Retina (tissue), 1 donor: ENCODE data around the gene DBR1.

Source experiments
- DNase-seq: peaks from one replicate; pipeline ENCODE4 v3.0.0-alpha.2; 2016

Gene DBR1, protein sequence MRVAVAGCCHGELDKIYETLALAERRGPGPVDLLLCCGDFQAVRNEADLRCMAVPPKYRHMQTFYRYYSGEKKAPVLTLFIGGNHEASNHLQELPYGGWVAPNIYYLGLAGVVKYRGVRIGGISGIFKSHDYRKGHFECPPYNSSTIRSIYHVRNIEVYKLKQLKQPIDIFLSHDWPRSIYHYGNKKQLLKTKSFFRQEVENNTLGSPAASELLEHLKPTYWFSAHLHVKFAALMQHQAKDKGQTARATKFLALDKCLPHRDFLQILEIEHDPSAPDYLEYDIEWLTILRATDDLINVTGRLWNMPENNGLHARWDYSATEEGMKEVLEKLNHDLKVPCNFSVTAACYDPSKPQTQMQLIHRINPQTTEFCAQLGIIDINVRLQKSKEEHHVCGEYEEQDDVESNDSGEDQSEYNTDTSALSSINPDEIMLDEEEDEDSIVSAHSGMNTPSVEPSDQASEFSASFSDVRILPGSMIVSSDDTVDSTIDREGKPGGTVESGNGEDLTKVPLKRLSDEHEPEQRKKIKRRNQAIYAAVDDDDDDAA

DNA sequence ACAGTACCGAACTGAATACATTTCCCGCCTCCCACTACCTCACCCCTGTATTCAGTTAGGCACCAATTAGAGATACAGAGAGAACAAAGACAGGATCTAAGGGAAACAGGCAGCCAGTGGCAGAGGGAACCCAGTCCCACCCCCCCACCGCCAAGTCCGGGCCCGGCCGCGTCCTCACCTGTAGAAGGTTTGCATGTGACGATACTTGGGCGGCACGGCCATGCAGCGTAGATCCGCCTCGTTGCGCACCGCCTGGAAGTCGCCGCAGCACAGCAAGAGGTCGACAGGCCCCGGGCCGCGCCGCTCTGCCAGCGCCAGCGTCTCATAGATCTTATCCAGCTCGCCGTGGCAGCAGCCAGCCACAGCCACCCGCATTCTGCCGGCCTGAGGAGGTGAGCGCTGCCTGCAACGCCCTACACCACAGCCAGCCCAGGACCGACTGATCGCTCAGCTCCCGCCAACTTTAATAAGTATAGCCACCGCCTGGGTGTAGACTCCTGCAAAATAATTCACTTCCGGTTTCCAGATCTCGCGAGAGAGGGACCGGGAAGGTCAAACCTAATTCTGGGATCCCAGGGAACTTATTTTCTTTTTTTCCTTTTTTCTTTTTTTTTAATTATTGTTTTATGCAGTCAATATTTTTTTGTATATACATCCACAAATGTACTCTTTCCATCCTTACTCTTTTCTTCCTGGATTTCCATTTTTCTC is at the start of gene DBR1:
TSS of gene DBR1 (minus strand) at position 501 of the 711 bp plus-strand sequence. CDS start at position 375, 126 bp downstream.
- peak; percentile 93 for DNase-seq

DNA sequence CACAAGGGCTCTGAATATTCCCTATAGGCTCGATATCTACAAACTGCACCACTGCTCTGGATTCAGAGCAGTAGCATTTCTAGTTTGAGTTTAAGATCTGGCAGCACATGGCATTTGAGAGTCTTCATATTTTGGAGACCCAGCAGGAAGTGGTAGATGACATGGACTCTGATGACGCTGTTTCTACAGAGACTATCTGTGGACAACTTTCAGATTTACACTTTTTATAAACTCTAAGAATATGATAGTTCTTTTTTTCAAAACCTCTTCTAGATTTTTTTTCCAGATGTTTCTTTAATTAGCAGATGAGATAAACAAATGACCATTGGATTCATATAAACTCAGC is 48.2 kb upstream of the DBR1 start:
- DNase-seq: no peak

DNA sequence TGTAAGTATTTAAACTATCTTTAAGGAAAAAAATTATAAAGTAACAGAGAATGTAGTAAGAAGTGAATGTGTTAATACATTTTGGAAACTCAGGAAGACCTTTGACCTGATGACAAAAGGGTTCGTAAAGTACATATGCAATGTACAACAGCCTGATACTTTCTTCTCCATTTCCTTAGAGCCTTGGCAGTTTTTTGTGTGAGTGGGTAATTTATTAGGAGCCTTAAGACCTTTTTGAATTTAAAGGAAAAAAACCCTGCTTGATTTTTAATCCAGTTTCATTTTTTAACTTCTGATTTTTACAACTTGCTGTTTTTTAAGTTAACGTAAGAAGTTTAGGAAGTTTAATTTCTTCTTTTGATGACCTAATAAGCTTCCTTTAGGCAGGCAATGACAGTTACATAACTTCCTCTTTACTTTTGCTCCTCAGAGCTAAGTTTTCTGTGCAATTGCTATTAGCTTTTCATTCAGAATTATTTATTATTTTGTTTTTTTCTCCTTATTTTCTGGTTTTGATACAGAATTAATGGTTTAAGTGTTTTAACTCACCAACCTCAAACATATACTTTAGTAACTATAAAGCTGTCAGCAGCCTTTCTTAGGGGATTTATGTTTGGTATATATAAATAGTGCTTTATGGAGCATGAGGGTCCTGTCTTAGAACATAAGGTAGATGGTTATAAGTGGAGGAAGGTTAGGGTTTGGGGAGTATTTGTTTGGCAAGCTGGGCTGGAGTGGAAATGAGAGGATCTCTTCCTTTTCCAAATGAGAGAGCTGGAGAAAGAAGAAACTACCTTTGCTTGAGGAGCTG is 47.6 kb upstream of the DBR1 start:
- no peak for DNase-seq

DNA sequence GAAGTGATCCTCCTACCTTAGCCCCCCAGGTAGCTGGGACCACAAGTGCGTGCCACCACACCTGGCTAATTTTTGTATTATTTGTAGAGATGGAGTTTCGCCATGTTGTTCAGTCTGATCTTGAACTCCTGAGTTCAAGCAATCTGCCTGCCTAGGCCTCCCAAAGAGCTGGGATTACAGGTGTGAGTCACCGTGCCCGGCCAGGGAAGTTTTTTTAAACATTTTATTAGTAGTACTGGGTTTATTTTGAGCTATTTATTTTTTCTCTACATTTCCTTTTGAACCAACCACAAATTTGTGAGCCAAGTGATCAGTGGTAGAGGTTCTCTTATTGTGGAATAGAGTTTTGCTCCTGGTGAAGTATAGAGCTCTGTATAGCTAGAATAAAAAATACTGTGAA is 46.1 kb upstream of the DBR1 start:
- no peak for DNase-seq

DNA sequence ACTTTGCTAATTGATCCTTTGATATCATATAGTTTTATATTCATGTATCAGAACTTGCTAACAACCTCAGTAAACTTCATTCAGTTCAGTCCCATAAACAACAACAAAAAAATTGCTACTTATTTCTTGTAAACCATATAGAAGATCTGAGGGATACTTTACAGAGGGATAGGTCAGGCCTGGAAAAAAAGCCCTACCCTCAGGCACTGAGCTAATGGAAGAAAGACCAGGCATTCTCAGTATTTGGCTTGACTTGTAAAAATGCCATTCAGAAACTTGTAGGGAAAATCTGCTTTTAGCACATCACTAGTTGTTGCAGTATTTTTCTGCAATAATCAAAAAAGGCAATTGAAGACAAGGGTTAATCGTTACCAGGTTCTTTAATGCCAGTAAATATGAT is 45.5 kb upstream of the DBR1 start:
- DNase-seq: no peak

DNA sequence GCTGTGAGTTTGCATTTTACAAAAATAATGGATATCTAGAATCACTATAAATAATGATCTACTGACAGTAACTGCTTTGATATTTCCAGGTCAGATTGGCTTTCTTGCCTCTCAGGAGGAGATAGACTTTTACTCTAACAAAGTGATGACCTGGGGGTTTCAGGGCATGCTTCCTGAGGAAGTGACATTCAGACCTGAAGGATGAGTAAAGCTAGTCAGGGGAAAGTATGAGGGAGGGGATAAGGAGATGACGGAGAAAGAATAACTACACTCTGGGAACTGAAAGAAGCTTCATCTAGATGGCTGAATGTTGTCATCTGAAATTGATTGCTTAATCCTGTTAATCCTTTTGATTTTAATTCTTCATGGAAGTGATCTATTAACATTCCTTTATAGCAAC is 44.5 kb upstream of the DBR1 start:
- DNase-seq: no peak

DNA sequence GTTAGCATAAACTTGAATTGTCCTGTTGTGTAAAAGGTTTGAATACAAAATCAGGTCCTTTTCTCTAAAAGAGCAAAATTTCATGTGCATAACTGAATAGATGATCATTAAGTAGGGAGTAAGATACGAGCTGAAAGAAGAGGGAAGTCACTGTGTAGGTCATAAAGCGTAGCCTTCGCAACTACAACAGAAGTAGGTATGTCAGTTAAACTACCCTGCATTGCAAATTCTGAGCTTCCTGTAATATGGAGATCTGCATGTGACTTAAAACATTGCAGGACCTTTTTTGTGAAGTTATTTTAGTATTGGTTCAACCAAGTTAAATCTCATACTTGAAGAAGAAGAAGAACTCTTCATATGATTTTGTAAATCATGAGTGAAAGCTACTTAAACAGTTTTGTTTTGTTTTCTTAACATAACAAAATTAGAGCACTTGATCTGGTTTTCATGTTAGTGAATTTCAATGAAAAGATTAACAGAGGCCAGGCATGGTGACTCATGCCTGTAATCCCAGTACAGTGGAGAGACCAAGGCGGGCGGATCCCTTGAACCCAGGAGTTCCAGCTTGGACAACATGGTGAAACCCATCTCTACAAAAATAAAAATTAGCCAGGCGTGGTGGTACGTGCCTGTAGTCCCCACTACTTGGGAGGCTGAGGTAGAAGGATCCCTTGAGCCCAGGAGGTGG is 38.8 kb upstream of the DBR1 start:
- no peak for DNase-seq

DNA sequence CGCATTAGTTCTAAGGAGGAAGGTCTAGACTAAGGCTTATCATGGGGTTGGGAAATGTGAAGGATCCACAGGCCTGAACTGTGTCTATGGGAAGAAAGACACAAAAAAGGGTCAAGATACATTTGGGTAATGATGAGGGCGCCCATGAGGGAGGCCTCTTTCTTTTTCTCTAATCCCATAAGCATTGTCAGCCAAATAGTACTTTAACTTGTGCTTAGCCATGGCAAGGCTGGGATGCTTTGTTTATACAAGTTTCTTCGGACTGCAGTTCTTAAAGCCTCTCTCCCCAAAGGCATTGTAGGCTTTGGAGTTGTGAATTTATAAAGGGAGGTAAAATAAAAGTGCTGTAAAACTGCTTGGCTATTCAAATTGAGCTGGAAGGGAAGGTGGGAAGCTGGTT is 35.8 kb upstream of the DBR1 start:
- DNase-seq: no peak

DNA sequence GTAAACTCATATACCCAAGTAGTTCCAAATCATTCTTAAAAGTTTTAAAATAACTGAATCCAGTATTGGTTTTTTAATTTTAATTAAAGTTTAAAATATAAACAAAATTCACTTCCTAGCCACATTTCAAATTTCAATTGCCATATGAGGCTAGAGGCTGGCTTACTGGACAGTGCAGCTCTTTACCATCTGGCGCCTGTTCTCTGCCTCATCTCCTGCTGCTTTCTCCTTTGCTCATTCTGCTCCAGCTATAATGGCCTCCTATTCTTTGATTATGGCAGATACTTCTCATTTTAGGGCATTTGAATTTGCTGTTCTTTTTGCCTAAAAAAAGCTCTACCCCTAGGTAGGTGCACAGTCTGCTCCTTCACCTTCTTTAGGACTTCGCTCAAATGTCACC is 31.5 kb upstream of the DBR1 start:
- DNase-seq: no peak

DNA sequence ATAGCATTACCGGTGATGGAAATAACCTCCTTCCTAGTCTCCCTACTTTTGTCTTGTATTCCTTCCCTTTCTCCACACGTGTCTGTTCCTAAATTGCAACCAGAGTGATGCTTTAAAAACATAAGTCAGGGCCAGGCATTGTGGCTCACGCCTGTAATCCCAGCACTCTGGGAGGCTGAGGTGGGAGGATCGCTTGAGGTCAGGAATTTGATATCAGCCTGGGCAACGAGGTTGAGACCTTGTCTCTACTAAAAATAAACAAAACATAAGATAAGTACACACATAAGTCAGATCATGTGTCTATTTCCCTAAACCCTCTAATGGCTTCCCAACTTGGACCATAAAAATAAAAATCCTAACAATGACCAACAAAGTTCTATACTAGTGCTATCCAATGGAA is 30.8 kb upstream of the DBR1 start:
- DNase-seq: no peak

DNA sequence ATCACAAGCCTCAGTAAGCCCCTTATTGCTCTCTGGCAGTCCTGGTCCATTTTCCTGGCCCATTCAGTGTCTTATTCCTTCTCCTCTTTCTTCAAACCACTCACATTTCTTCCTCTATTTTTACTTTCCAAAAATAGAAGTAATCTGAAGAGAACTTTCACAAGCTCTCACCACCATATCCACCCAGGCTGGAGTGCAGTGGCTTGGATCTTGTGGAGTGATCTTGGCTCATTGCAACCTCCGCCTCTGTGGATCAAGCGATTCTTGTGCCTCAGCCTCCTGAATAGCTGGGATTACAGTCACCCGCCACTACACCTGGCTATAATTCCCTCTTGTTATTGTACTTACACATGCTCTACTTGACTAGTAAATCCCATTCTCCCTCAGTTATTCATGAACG is 29.2 kb upstream of the DBR1 start:
- DNase-seq: no peak

DNA sequence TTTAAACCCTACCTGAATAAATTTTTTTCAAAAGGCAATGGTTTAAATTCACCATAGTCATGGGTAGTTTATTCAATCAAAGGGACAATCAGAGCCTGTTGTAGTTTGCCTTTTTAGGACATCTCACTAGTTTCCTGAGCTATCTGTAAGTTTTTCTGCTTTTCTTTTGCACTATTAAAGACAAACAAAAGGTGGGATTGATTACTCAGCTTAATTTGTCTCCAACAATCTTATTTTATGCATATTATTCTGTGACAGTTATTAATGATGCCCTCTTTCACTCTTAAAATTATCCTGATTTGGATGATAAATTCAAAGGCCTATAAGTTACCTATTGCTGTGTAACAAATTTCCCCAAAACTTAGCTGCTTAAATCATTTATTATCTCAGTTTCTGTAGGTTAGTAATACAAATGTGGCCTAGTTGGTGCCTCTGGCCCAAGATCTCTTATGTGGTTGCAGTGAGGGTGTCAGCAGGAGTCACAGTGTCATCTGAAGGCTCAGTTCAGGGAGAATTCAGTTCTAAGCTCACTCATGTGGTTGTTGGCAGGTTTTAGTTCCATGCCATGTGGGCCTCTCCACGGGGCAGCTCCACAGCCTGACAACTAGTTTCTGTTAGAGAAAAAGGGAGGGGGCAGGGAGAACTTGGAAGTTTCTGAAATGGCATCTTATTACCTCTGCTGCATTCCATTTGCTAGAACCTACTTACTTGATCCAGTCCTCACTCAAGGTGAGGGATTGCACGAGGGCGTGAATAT is 28.4 kb upstream of the DBR1 start:
- no peak for DNase-seq

DNA sequence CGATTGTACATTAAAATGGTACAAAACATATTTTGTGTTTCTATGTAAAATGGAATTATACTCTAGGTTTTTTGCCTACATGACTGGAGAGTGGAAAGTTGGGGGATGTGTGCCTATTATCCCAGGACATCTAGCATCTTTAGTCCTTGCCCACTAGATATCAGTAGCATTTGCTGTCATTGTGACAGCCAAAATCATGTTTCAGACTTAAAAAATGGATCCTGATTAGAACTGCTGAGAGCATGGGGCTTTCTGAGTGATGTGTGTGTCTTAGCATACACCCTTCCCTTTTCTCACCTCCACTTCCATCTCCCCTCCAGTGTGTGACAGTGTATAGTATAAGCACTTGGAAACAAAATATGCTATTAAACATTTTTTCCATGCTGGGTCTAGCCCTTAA is 25.7 kb upstream of the DBR1 start:
- no peak for DNase-seq

DNA sequence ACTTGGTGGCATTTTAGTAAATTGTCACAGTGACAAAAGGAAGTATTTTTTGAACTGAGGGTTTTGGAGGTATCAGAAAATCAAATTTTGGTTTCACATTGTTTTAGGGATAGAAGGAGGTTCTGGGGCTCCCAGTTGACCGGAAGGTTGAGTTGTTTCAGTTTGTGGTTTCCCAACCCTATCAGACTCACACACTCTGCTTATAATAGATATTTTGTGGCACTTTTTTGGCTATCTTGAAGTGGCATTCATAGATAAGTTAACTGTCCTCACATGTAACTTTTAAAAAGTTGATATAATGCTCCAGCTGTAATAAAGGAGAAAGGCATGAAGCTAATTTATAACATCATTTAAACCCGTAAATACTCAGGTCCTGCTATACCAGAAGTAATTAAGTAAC is 25.1 kb upstream of the DBR1 start:
- DNase-seq: no peak

DNA sequence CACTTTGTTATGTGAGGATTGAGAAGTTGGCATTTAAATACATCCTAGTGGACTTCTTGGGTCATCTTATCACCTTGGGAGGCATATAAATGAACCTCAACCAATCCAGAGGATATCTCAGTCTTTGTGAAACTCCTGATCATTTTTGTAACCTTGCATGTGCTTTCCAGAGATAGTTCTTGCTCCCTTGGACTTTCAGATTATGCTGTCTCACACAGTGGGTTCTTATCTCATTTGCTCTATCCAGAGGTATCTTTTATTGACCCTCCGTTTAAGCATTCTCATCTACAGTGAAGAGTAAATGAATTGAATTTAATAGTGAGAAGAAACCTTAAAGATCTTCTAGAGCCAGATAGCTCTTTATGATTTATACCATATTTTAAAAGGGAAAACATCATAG is 22.8 kb upstream of the DBR1 start:
- no peak for DNase-seq

DNA sequence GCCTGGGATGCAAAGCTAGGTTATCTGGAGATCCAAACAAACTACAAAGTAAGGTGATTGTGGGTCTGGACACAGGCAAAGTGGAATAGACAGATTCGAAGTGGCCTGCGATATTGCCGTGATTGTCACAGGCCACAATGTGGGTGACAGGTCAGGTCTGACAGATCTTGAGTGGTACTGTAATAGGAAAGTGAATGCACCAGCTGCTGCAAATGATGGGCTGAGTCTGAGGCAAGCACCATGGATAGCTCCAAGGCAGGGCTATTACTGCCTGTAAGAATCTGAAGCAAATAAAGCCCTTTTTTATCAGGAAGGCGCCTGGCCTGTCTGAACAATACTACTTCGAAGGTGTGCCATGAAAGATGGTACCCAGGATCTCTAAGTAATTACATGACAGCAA is 22.3 kb upstream of the DBR1 start:
- DNase-seq: no peak

DNA sequence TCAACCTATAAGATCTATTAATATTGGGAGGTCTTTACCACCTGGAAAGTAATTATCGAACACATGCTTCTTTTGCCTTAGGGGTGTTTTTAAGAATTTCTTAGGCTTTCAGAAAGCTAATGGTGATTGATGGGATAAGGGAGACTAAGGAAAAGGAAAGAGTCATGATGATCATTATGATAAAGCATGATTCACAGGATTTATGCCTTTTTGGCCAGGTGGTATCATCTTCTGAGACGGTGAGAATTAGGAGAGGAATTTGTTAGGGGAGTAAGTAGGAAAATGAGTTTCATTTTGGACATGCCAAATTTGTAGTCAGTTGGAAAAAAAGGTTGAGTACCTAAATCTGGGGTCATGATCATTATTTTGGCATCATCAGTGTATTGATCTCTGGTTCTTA is 21.3 kb upstream of the DBR1 start:
- no peak for DNase-seq

DNA sequence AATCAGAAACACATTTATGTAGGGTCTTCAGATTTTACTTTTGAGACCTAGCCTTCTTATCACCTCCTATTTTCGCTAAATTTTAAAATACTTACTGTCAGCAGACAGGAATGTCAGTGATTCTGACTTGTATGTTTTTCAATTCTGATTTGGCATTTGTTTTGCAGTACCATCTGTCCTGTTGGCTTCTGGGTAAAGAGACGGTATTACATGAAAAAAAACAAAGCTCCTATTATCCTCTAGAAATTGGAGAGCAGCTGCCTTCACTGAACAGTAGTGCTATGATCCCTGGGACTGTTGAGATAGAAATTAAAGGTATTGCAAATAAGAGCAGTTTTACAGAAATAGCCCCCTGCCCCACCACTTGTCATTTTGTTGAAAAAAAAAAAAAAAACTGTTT is 20.8 kb upstream of the DBR1 start:
- no peak for DNase-seq

DNA sequence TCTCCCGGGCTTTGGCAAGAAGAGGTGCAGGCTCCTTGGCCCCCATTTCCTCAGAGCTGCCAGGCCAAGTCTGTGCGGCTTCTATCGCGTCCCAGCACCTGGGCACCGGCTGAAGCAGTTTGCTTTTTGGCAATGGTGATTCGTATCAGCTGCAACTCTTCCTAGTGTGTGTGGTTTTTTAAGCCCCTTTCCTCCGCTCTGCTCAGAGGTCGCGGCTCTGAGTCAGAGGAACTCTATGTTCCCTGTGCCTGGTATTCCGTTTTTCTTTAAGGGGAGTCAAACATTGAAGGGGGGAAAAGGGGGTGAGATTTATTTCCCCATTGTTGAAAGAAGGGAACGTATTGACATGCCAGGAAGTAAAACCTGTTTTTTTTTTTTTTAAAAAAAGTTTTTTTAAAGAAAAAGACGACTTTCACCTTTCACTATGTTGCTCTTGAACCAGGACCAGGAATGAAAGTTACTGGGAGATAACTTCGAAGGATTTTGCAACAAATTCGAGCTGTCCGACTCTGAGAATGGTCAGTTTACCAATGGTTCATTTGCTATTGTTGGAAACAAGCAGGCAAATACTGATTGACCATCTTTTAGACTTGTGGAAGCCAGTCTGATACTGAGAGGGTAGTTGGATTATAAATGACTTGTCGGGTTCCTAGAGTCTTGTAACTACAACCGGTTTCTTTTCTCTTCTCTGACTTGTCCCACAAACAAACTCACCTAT is 13.5 kb upstream of the DBR1 start:
- DNase-seq: no peak

DNA sequence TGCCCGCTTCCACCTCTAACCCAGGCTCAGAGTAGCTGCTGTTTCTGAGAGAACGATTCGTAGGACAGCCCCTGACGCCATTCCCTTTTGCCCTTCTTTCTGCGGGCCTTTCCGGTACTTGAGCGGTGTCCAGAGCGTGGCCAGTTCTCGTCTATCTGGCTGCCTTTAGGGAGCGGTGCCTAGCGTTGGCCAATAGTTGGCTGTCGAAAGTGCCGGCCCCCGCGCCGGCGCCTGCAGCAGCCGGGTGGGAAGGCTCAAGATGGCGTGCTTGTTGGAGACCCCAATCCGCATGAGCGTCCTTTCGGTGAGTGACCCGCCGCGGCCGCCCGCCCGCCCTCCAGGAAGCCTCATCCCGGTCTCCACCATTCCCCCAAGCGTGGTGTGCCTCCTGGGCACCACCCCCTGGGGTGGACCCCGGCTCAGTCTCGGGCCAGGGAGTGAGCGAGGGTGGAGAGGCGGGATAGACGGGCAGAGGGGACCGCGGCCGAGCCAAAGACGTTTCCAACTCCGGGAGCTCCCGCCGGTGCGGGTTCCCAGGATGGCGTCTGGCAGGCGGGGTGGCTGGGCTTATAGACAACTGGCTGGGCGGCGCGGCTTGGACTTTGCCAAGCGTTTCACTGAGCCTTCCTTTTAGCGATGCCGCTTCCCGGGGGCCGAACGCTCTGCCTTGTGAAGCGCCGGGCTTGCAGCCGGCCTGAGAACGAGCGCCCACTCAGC is 12.7 kb upstream of the DBR1 start, which contains the start of gene ARMC8:
TSS of gene ARMC8 (plus strand) at position 6 of the 717 bp plus-strand sequence. CDS start at position 260, 254 bp downstream.
- peak; percentile 99 for DNase-seq
